Activated T-cell treated with anti-CD3 and anti-CD28 coated beads, Interleukin-2, amount 50 U/mL, for 72 hours (primary cell): ENCODE data around the gene TJP2. TPM values are rescaled to one million over a fixed set of nuclear protein-coding genes. Genes with fewer than 3 reads are reported as not detected.

Experiments
- ATAC-seq, 2 donors: fragments of 150-1000 bp; cut with Tn5 transposase; replicated peaks in 1 of 2; 2 replicates each; pipeline ENCODE4 v1.10.0; 2021; ENCODE audit warnings: moderate library complexity in 2 of 2, mild to moderate bottlenecking in 1 of 2
- DNase-seq, 2 donors: peaks; one replicate each; pipeline ENCODE4 v3.0.0; 2021 to 2022; ENCODE audit warnings: mixed read lengths in 1 of 2
- H3K27ac Mint-ChIP-seq: one replicate; pipeline ENCODE4 v1.8.0; 2022; ENCODE audit warnings: mild to moderate bottlenecking, moderate library complexity, mixed read lengths
- H3K27me3 Mint-ChIP-seq: one replicate; pipeline ENCODE4 v1.8.0; 2022; ENCODE audit warnings: low read depth, mixed read lengths
- H3K36me3 Mint-ChIP-seq, 2 donors: one replicate each; pipeline ENCODE4 v1.8.0; 2022; ENCODE audit warnings: mixed read lengths in 2 of 2, mild to moderate bottlenecking in 1 of 2; ENCODE audit not compliant: insufficient read depth in 2 of 2
- H3K4me1 Mint-ChIP-seq: one replicate; pipeline ENCODE4 v1.8.0; 2022; ENCODE audit warnings: low read depth, mixed read lengths
- H3K4me3 Mint-ChIP-seq, 2 donors: one replicate each; pipeline ENCODE4 v1.8.0; 2022; ENCODE audit warnings: mild to moderate bottlenecking in 2 of 2, mixed read lengths in 2 of 2, moderate library complexity in 2 of 2
- H3K9me3 Mint-ChIP-seq, 2 donors: one replicate each; pipeline ENCODE4 v1.8.0; 2022; ENCODE audit warnings: mixed read lengths in 2 of 2
- total RNA-seq, 2 donors: library from RNA; stranded (reverse); gene quantifications; one replicate each; pipeline ENCODE4 v1.2.3, GENCODE V29; 2022

The TJP2 gene
- total RNA-seq, 2 donors from 2014 or later, result 31.1 to 33.8 TPM

DNA sequence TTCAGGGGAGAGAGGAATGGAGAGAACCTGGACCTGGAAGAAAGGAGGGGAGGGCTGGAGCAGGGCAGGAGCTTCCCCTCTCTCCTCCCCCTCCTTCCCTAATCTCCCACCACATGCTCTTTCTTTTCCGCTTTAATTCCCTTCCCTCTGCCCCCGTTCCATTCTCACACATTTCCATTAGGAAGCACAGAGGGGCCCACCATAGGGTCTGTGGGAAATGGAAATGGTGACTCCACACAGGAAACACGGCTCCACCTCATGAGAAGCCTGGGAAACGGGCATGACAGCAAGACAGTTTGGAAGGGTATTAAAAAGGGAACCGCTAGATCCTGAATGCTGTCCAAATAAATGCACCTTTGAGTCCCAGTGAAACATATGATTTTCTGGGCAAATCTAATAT lies 86.1 kb downstream of the TJP2 start:
- ATAC-seq (no peak), DNase-seq (no peak)
- H3K4me1 Mint-ChIP-seq, result no peaks in the 10 kb centered on the region
- no peak overlapping the region for H3K4me3 Mint-ChIP-seq
- no peaks in the 10 kb centered on the region for H3K36me3 Mint-ChIP-seq
- no peak overlapping the region for H3K27ac Mint-ChIP-seq
- H3K9me3 Mint-ChIP-seq, result no peaks in the 10 kb centered on the region
- peaks cover 12% of the 10 kb centered on the region for H3K27me3 Mint-ChIP-seq

GRCh38 chr9:69261636-69262035 lies 87.6 kb downstream of the TJP2 start:
- peaks cover 18% of the 10 kb centered on the region for H3K27me3 Mint-ChIP-seq
- H3K27ac Mint-ChIP-seq, result no peak overlapping the region
- ATAC-seq, result no peak
- no peak for DNase-seq
- no peaks in the 10 kb centered on the region for H3K4me1 Mint-ChIP-seq
- no peaks in the 10 kb centered on the region for H3K36me3 Mint-ChIP-seq
- H3K4me3 Mint-ChIP-seq, result no peak overlapping the region
- H3K9me3 Mint-ChIP-seq, result no peaks in the 10 kb centered on the region

DNA sequence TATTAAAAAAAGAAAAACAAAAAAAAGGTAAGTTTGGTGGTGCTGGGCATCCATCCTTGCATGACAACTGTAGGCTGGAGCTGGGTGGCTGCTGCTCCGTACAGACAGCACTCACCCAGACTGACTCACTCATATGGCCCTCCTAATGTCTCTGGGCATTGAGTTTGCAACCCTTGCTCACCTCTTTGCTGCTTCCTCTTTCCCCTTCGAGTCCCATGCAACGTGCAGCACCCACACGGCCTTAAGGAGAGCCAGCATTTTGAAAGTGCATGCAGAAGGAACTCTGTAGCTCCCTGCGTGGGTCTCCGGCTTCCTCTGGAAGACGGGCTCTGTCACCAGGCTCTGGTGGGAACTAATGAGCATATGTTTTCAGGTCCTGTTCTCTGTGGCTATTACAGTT lies 90.4 kb downstream of the TJP2 start:
- DNase-seq, result no peak
- no peak for ATAC-seq

GRCh38 chr9:69265891-69266290 lies 91.8 kb downstream of the TJP2 start:
- no peak for DNase-seq
- peaks cover 20% of the 10 kb centered on the region for H3K27me3 Mint-ChIP-seq
- ATAC-seq, result no peak
- H3K9me3 Mint-ChIP-seq, result peaks cover 2 to 3% of the 10 kb centered on the region in 2 donors
- H3K27ac Mint-ChIP-seq, result no peak overlapping the region
- no peak overlapping the region for H3K4me3 Mint-ChIP-seq
- H3K36me3 Mint-ChIP-seq, result peaks cover 0 to 1% of the 10 kb centered on the region in 2 donors
- H3K4me1 Mint-ChIP-seq, result no peaks in the 10 kb centered on the region

More for the DNA sequence above, 90.4 kb downstream of the TJP2 start:
- Mint-ChIP-seq H3K36me3 (peaks cover 0 to 1% of the 10 kb centered on the region in 2 donors), H3K9me3 (peaks cover 2 to 3% of the 10 kb centered on the region in 2 donors), H3K27me3 (peaks cover 18% of the 10 kb centered on the region), H3K4me3 (no peak overlapping the region), H3K27ac (no peak overlapping the region), H3K4me1 (no peaks in the 10 kb centered on the region)

DNA sequence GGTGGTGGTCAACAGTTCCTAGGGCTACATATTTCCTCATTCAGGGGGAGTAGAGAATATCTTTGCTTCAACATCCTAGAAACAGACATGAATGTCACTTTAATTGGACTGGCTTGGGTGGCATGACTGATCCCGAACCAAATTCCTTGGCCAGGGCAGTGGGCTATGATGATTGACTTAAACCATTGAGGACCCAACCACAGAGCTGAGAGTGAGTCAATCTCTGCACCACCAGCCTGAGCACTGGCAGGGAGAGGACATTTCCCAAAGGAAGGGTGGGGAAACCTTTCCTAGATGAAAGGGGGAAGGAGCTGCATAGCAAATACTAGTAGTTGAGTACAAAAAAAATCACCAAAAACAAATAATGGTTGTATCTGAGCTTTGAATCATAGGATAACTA lies 98.1 kb downstream of the TJP2 start:
- H3K4me1 Mint-ChIP-seq, result no peaks in the 10 kb centered on the region
- no peak overlapping the region for H3K4me3 Mint-ChIP-seq
- peaks cover 3 to 10% of the 10 kb centered on the region in 2 donors for H3K36me3 Mint-ChIP-seq
- H3K27ac Mint-ChIP-seq, result no peak overlapping the region
- peaks cover 31% of the 10 kb centered on the region for H3K27me3 Mint-ChIP-seq
- DNase-seq (no peak), ATAC-seq (no peak)
- H3K9me3 Mint-ChIP-seq, result peaks cover 4 to 6% of the 10 kb centered on the region in 2 donors

DNA sequence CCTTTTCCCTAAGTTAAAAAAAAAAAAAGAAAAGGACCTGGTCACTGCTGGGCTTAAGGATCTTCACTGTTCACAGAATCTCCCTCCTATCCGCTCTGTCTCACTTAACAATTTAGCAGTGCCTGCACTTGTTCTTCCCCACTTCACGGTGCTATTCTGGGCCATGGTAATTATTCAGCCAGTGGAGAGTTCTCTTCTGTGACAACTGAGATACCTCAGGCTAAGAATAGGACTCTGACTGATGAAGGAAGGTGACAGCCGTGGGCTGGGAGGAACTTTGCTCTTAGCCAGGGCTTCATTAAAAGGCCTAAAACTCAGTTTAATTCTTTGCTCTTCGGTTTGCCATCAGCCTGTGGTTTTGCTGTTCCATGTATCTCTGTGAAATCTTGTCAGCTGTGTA lies 99.1 kb downstream of the TJP2 start:
- Mint-ChIP-seq H3K4me1 (no peaks in the 10 kb centered on the region), H3K27ac (no peak overlapping the region), H3K27me3 (peaks cover 36% of the 10 kb centered on the region), H3K9me3 (peaks cover 8 to 9% of the 10 kb centered on the region in 2 donors), H3K4me3 (no peak overlapping the region), H3K36me3 (peaks cover 6 to 14% of the 10 kb centered on the region in 2 donors)
- no peak for DNase-seq
- ATAC-seq, result no peak

DNA sequence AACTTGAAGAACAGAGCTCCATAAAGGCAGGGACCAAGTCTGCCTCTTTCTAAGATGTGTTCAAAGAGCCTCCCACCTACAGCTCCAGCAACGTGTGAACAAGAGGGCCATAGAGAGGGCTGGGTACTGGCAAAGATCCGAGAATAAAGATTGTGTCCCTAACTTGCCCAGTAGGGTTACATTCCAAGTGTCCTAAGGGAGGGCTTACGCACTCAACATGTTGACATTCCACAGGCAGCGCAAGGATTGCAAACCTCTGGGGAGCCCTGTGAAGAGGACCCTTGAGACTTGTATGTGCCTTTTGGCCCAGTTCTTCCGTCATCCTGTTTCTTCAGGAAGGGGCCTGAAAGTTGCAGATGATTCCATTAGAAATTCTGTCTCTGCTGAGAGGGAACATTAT lies 102.7 kb downstream of the TJP2 start:
- no peak overlapping the region for H3K4me3 Mint-ChIP-seq
- no peak overlapping the region for H3K27ac Mint-ChIP-seq
- DNase-seq (no peak), ATAC-seq (no peak)
- H3K27me3 Mint-ChIP-seq, result peaks cover 29% of the 10 kb centered on the region
- H3K4me1 Mint-ChIP-seq, result peaks cover 12% of the 10 kb centered on the region
- H3K9me3 Mint-ChIP-seq, result peaks cover 14% of the 10 kb centered on the region in 2 donors
- H3K36me3 Mint-ChIP-seq, result peaks cover 15 to 24% of the 10 kb centered on the region in 2 donors

DNA sequence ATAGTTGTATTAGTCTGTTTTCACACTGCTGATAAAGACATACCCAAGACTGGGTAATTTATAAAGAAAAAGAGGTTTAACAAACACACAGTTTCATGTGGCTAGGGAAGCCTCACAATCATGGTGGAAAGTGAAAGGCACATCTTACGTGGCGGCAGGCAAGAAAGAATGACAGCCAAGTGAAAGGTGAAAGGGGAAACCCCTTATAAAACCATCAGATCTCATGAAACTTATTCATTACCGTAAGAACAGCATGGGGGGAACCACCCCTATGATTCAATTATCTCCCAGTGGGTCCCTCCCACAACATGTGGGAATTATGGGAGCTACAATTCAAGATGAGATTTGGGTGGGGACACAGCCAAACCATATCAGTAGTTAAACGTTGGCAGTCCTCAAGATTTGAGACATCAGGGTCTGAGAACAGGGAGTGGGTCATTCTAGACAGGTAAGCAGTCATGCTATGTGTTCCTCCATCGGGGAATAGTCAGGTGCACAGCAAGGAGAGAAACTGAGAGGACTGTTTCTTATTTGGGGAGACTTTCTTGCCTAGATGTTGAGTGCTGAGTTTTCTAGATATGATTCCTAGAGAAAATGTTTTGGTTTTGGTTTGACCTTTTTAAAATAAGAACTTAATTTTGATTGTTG lies 105.1 kb downstream of the TJP2 start:
- Mint-ChIP-seq H3K27me3 (peaks cover 41% of the 10 kb centered on the region), H3K36me3 (peaks cover 17 to 29% of the 10 kb centered on the region in 2 donors), H3K4me1 (peaks cover 12% of the 10 kb centered on the region), H3K4me3 (no peak overlapping the region), H3K27ac (no peak overlapping the region), H3K9me3 (peaks cover 14% of the 10 kb centered on the region in 2 donors)
- DNase-seq, result peak; percentile 42 to 62
- peak; percentile 91 to 95 for ATAC-seq

DNA sequence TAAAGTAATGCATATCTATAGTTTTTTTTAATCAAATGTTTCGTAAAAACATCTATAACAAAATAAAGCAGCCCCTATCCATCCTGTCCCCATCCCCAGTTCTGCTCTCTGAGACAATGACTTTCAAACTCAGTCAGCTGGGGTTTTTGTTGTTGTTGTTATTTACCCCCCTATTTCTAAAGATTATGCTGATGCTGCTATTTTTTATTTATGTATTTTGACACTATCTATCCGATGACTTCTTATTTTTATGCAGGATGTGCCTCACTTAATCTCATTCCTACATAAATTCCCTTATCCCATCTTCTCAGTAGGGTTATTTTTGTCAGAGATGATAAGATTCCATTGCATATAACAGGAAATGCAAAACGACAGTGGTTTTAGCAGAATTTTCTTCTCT lies 105.7 kb downstream of the TJP2 start:
- H3K36me3 Mint-ChIP-seq, result peaks cover 19 to 26% of the 10 kb centered on the region in 2 donors
- DNase-seq, result no peak
- no peak for ATAC-seq
- no peak overlapping the region for H3K4me3 Mint-ChIP-seq
- H3K9me3 Mint-ChIP-seq, result peaks cover 13 to 16% of the 10 kb centered on the region in 2 donors
- H3K27me3 Mint-ChIP-seq, result peaks cover 42% of the 10 kb centered on the region
- no peak overlapping the region for H3K27ac Mint-ChIP-seq
- H3K4me1 Mint-ChIP-seq, result peaks cover 12% of the 10 kb centered on the region

GRCh38 chr9:69283003-69283402 lies 108.9 kb downstream of the TJP2 start:
- H3K4me3 Mint-ChIP-seq, result no peak overlapping the region
- DNase-seq, result no peak
- H3K27ac Mint-ChIP-seq, result no peak overlapping the region
- H3K9me3 Mint-ChIP-seq, result peaks cover 13% of the 10 kb centered on the region in 2 donors
- ATAC-seq, result no peak
- H3K36me3 Mint-ChIP-seq, result peaks cover 16 to 22% of the 10 kb centered on the region in 2 donors
- peaks cover 12% of the 10 kb centered on the region for H3K4me1 Mint-ChIP-seq
- H3K27me3 Mint-ChIP-seq, result peaks cover 59% of the 10 kb centered on the region

GRCh38 chr9:69292078-69292477 lies 118.0 kb downstream of the TJP2 start:
- Mint-ChIP-seq H3K36me3 (peaks cover 0 to 2% of the 10 kb centered on the region in 2 donors), H3K4me1 (no peaks in the 10 kb centered on the region)

DNA sequence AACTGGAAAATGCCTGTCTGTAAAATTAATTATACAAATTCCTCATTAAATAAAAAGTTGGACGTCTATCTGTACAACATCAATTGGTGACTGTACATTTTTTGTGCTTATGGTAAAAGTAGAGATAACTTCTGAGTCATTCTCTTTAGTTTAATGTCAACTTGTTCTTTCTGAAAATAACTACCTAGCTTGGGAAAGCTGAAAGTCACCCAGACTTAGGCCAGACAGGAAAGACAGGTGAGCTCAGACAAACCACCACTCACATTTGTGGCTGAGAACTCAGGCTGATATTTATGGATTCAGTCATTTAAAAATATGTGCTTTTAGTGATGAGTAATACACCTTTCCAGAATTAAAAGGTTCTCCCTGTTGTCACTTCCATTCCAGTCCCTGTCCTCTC lies 119.1 kb downstream of the TJP2 start:
- peaks cover 0 to 3% of the 10 kb centered on the region in 2 donors for H3K9me3 Mint-ChIP-seq
- no peak overlapping the region for H3K27ac Mint-ChIP-seq
- no peak for DNase-seq
- no peak for ATAC-seq
- H3K4me1 Mint-ChIP-seq, result no peaks in the 10 kb centered on the region
- no peak overlapping the region for H3K4me3 Mint-ChIP-seq
- H3K36me3 Mint-ChIP-seq, result peaks cover 0 to 2% of the 10 kb centered on the region in 2 donors
- peaks cover 28% of the 10 kb centered on the region for H3K27me3 Mint-ChIP-seq

More at GRCh38 chr9:69292078-69292477, 118.0 kb downstream of the TJP2 start:
- Mint-ChIP-seq H3K27me3 (peaks cover 38% of the 10 kb centered on the region), H3K27ac (no peak overlapping the region), H3K9me3 (peaks cover 0 to 3% of the 10 kb centered on the region in 2 donors), H3K4me3 (no peak overlapping the region)
- no peak for DNase-seq
- ATAC-seq, result no peak

DNA sequence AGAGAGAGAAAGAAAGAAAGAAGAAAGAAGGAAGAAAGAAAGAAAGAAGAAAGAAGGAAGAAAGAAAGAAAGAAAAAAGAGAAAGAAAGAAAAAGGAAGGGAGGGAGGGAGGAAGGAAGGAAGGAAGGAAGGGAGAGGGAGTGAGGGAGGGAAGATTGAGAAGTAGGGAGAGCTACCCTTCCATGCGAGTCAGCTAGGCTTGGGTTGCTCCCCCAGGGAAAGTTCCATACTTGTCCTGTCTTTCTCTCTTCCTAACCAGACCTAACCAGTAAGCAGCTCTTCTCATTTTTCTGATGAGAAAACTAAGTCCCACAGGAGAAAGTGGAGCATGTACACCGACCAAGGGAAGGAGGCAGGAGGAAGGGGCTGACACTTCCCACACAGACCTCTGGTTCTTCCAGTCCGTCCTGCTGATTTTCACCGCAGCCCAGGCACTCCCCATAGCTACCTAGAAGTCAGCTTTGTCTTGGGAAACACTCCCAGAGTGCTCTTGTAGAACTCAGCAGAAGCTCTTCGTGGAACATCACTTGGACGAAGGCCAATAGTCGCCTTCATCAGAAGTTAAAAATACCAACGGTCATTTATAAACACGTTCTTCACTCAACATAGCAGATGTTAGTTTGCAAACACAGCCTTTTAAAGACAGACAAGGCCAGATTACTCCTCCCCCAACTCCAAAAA lies 121.9 kb downstream of the TJP2 start:
- peaks cover 7% of the 10 kb centered on the region for H3K4me1 Mint-ChIP-seq
- H3K9me3 Mint-ChIP-seq, result no peaks in the 10 kb centered on the region
- H3K4me3 Mint-ChIP-seq, result no peak overlapping the region
- peaks cover 0 to 1% of the 10 kb centered on the region in 2 donors for H3K36me3 Mint-ChIP-seq
- H3K27ac Mint-ChIP-seq, result no peak overlapping the region
- H3K27me3 Mint-ChIP-seq, result peaks cover 23% of the 10 kb centered on the region
- ATAC-seq (no peak), DNase-seq (no peak)
